Hypothalamus (tissue), 51 donors: ENCODE measurements around the gene RRAS2.
A peak's percentile ranks its signal among the peaks of the same experiment; 100 is the strongest.

Source experiments
- DNase-seq, 51 donors: peaks; one replicate each; lab custom pipeline; 2025; lab: John Stamatoyannopoulos, UW

The RRAS2 gene

DNA sequence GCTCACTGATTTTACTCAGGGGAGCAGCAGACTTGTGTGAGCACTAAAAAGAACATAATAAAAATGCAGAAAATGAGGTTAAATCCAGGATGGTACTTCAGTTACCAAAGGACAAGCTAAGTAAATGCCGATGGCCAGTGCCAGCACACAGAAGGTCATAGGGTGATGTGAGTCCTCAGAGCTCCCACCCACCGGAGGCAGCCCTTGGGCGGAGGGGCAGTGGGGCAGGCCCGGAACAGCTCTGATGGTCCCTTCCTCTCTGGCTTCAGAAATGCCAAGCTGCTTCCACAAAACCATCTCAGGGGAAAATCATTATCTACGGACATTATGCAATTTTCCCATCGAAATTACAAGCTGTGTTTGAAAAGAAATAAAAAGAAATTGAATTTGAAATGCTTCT lies 124.5 kb downstream of the RRAS2 start:
- no peak for DNase-seq

DNA sequence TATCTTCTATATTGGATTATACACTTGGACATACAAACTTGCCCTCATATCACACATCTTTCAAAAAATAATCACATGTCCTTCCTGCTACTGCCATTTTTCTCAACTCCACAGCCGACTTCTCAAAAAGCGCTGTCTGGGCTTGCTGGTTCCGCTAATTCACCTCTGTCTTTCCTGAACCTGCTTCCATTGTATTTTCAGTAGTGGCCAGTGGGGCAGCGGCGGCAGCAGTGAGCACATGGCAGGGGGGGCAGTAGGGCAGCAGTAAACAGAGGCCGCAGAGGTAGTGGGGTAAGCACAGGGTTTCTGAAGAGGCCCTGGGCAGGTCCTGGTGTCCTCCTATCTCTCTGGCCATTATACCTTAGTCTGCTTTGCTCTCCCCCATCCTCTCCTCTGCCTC lies 126.3 kb downstream of the RRAS2 start:
- no peak for DNase-seq

DNA sequence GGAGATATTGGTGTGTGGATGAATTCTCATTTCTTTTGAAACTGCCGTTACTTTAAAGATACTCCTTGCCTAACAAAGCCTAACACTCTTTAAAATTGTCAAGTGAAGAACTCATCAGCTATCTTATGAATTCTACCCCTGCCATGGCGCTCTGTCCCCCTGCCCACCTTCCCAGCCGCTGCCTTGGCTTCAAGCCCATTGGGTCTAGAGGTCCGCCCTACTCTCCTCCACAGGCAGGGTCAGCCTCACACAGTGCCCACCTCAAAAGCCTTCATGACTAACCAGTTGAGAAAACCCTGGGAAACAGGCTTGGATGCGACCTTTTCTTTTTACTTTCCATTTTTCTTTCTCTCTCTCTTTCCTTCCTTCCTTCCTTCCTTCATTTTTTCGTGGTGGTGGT lies 128.6 kb downstream of the RRAS2 start:
- DNase-seq = no peak

DNA sequence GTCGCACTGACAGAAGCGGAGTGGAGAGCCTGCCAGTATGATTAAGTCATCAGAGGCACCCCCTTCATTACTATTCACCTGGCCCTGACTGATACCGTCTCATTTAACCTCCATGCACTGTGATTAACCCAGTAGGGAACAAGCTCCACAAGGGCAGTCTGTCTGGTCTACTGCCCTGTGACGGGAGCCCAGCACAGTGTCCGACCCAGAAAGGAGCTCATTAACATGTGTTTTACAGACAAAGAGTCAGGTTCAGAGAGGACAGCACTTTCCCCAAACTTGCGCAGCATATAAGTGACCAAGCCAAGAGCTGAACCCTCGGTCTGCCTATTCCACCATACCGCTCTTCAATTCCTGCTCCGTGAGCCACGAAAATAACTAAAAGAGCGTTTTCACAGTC lies 129.5 kb downstream of the RRAS2 start:
- peak in 1 of 51 donors; percentile 11 for DNase-seq

DNA sequence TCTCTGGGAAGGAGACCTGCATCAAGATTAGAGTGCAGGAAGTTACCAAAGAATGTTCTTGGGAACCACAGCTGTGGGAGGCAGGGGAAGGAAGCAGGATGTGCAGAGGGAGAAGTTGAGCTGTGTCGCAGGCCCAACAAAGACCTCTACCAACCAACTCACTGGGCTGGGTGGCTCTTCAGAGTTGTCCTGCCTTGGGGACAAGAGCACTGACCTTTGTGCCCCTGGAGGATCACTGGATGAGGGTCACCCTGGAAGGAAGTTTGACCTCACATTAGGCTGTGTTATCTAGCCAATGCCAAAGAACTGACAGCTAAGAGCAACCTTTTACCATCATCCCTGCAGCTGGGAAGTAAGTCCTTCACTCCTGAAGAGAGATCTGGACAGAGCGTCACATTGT lies 130.6 kb downstream of the RRAS2 start:
- no peak for DNase-seq
